ENCODE data around the gene PSMC1. TPM values are rescaled to one million over a fixed set of nuclear protein-coding genes. Genes with fewer than 3 reads are reported as not detected.
A peak's percentile ranks its signal among the peaks of the same experiment; 100 is the strongest.

The PSMC1 gene
- total and polyA plus RNA-seq, 2 of the 4 experiments (the other 2 are of a cell fraction), result 181 to 194 TPM

- Histone ChIP-seq H2BK120ac (ENCODE audit: low read depth, low read length) (no peak overlapping the region), H3K14ac (replicated peaks; ENCODE audit: low read depth, low read length) (no peak overlapping the region), H2BK20ac (ENCODE audit: low read depth, low read length) (no peak overlapping the region), H3K9ac (ENCODE audit: low read depth, low read length) (no peak overlapping the region), H3K79me1 (ENCODE audit: low read depth in 1 of 2, low read length in 2 of 2) (peaks cover 0 to 10% of the 10 kb centered on the region in 2 experiments; a peak in 3 of 4 replicates), H3K4me3 (ENCODE audit: insufficient read depth, low read depth, low read length) (no peak overlapping the region), H3K56ac (ENCODE audit: extremely low read depth, insufficient read depth, low read length) (no peak overlapping the region), H4K91ac (ENCODE audit: insufficient read depth, low read depth, low read length) (no peak overlapping the region), H3K27ac (ENCODE audit: insufficient read depth, low read length) (no peak overlapping the region), H4K8ac (ENCODE audit: low read depth in 2 of 2, low read length in 2 of 2) (no peak overlapping the region), H2AFZ (replicated peaks; ENCODE audit: low read length, poor library complexity) (no peak overlapping the region), H2BK5ac (ENCODE audit: low read depth, low read length, poor library complexity, severe bottlenecking) (no peak overlapping the region), H4K20me1 (ENCODE audit: insufficient read depth, low read length) (no peaks in the 10 kb centered on the region), H2BK15ac (ENCODE audit: low read depth, low read length) (no peak overlapping the region), H3K27me3 (ENCODE audit: control insufficient read depth, insufficient read depth, low read length) (no peaks in the 10 kb centered on the region), H2AK9ac (replicated peaks; ENCODE audit: low read depth, low read length, poor library complexity) (no peak overlapping the region), H3K9me3 (ENCODE audit: control insufficient read depth, insufficient read depth, low read length) (no peaks in the 10 kb centered on the region; the same call in 1 of the 2 replicates), H3K4me2 (ENCODE audit: low read depth, low read length) (no peak overlapping the region), H3K4me1 (ENCODE audit: control insufficient read depth, insufficient read depth, low read length) (peaks cover 3% of the 10 kb centered on the region; the same call in 1 of the 2 replicates), H4K5ac (ENCODE audit: low read depth, low read length) (no peak overlapping the region), H3K18ac (ENCODE audit: low read depth, low read length) (no peak overlapping the region), H3K9me1 (ENCODE audit: insufficient read depth, low read length) (peaks cover 7% of the 10 kb centered on the region; the same call in 1 of the 2 replicates), H3K23ac (ENCODE audit: low read depth, low read length) (no peak overlapping the region), H3K36me3 (ENCODE audit: control insufficient read depth, insufficient read depth, low read length) (peaks cover 15% of the 10 kb centered on the region), H3K4ac (ENCODE audit: low read depth, low read length) (no peak overlapping the region), H2AK5ac (ENCODE audit: low read depth, low read length) (no peak overlapping the region)
- POLR2A ChIA-PET (ENCODE audit: unreplicated experiment), result no interaction called here
- in situ Hi-C loops (cut with MboI; ENCODE audit: low sequenced_read_pairs), result loop anchor here (25.0 kb wide), 1 partner anchor 866 kb away; no protein-coding TSS in a partner anchor
- dilution Hi-C loops (cut with HindIII; ENCODE audit: low sequenced_read_pairs, unreplicated experiment), result no loop called here
- peak; percentile 67 for DNase-seq
- peak; percentile 62 for ATAC-seq (ENCODE audit: low read depth)
- intact Hi-C loops (cut with micrococcal nuclease), result no loop called here
- no TSS peak for BruUV-seq (replicated peaks)
- 100% methylated on average over 1 of the region's 5 CpGs; no CpG with 5 or more reads in 1 of the 2 experiments for WGBS, 2 experiments (ENCODE audit: extremely low coverage in 2 of 2, insufficient read length in 1 of 2)
- CTCF ChIA-PET, result no interaction called here
- TF ChIP-seq SMC3 (IDR thresholded peaks at IDR 0.05; ENCODE audit: low read depth, low read length) (no peak), USF2 (IDR thresholded peaks at IDR 0.05; ENCODE audit: low read depth, low read length) (no peak), RAD21 (IDR thresholded peaks at IDR 0.05; ENCODE audit: low read length) (no peak), MAFK (IDR thresholded peaks at IDR 0.05; ENCODE audit: low read depth, low read length) (no peak), NFE2L2 (IDR thresholded peaks at IDR 0.05; ENCODE audit: low read depth, low read length) (no peak), FOS (IDR thresholded peaks at IDR 0.05; ENCODE audit: low read depth, low read length) (no peak), MXI1 (IDR thresholded peaks at IDR 0.05; ENCODE audit: borderline replicate concordance, low read depth, low read length) (no peak), RFX5 (IDR thresholded peaks at IDR 0.05; ENCODE audit: low read depth, low read length) (no peak), CHD1 (IDR thresholded peaks at IDR 0.05; ENCODE audit: low read depth, low read length) (no peak), MAZ (IDR thresholded peaks at IDR 0.05; ENCODE audit: borderline replicate concordance, low read depth, low read length) (no peak), CEBPB (IDR thresholded peaks at IDR 0.05; ENCODE audit: low read depth, low read length) (no peak)
- TF ChIP-seq, protein P1, sequence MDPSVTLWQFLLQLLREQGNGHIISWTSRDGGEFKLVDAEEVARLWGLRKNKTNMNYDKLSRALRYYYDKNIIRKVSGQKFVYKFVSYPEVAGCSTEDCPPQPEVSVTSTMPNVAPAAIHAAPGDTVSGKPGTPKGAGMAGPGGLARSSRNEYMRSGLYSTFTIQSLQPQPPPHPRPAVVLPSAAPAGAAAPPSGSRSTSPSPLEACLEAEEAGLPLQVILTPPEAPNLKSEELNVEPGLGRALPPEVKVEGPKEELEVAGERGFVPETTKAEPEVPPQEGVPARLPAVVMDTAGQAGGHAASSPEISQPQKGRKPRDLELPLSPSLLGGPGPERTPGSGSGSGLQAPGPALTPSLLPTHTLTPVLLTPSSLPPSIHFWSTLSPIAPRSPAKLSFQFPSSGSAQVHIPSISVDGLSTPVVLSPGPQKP (IDR thresholded peaks at IDR 0.05; ENCODE audit: borderline replicate concordance, low read depth, low read length), result no peak
- TF ChIP-seq, protein P2, sequence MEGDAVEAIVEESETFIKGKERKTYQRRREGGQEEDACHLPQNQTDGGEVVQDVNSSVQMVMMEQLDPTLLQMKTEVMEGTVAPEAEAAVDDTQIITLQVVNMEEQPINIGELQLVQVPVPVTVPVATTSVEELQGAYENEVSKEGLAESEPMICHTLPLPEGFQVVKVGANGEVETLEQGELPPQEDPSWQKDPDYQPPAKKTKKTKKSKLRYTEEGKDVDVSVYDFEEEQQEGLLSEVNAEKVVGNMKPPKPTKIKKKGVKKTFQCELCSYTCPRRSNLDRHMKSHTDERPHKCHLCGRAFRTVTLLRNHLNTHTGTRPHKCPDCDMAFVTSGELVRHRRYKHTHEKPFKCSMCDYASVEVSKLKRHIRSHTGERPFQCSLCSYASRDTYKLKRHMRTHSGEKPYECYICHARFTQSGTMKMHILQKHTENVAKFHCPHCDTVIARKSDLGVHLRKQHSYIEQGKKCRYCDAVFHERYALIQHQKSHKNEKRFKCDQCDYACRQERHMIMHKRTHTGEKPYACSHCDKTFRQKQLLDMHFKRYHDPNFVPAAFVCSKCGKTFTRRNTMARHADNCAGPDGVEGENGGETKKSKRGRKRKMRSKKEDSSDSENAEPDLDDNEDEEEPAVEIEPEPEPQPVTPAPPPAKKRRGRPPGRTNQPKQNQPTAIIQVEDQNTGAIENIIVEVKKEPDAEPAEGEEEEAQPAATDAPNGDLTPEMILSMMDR (conservative IDR thresholded peaks at IDR 0.05; ENCODE audit: low read depth, low read length), result no peak
Measured at GRCh38 chr14:90295870-90296516, 39.6 kb downstream of the PSMC1 start.

Measured in IMR-90 (cell line).